Endodermal cell (in vitro differentiated cells): Measurements from ENCODE around the gene GET3. TPM values are rescaled to one million over a fixed set of nuclear protein-coding genes. Genes with fewer than 3 reads are reported as not detected.

Source experiments
- DNase-seq: peaks from one replicate; pipeline ENCODE4 v3.0.0-alpha.2; 2017
- H3K27ac ChIP-seq: 2 replicates; pipeline ENCODE4 v1.5.1; 2013; ENCODE audit warnings: mild to moderate bottlenecking, low read depth, low read length, moderate library complexity
- H3K27me3 ChIP-seq: 2 replicates; pipeline ENCODE4 v1.6.1; 2013; ENCODE audit warnings: mild to moderate bottlenecking, low read length, moderate library complexity; ENCODE audit not compliant: insufficient read depth, control insufficient read depth, poor library complexity, severe bottlenecking
- H3K36me3 ChIP-seq: 2 replicates; pipeline ENCODE4 v1.7.0; 2013; ENCODE audit warnings: mild to moderate bottlenecking, low read length, moderate library complexity; ENCODE audit not compliant: control insufficient read depth, insufficient read depth
- H3K4me1 ChIP-seq: one replicate; pipeline ENCODE4 v1.7.0; 2013; ENCODE audit warnings: low read length; ENCODE audit not compliant: control insufficient read depth, insufficient read depth
- H3K4me3 ChIP-seq: 2 replicates; pipeline ENCODE4 v1.5.1; 2013; ENCODE audit warnings: mild to moderate bottlenecking, low read length, moderate library complexity
- H3K9ac ChIP-seq: 2 replicates; pipeline ENCODE4 v1.6.1; 2013; ENCODE audit warnings: mild to moderate bottlenecking, low read length, moderate library complexity; ENCODE audit not compliant: poor library complexity, severe bottlenecking; ENCODE audit errors: extremely low read depth
- H3K9me3 ChIP-seq: 2 replicates; pipeline ENCODE4 v1.6.1; 2013; ENCODE audit warnings: mild to moderate bottlenecking, low read length, moderate library complexity; ENCODE audit not compliant: control insufficient read depth
- H3K27ac Mint-ChIP-seq: 2 replicates; pipeline ENCODE4 v1.8.0; 2020; ENCODE audit warnings: mixed read lengths
- H3K27me3 Mint-ChIP-seq: 2 replicates; pipeline ENCODE4 v1.8.0; 2021; ENCODE audit warnings: mild to moderate bottlenecking, mixed read lengths; ENCODE audit not compliant: insufficient read depth
- H3K36me3 Mint-ChIP-seq: 2 replicates; pipeline ENCODE4 v1.8.0; 2020; ENCODE audit warnings: low read depth, mixed read lengths
- H3K4me1 Mint-ChIP-seq: 2 replicates; pipeline ENCODE4 v1.8.0; 2020; ENCODE audit warnings: mixed read lengths
- H3K4me3 Mint-ChIP-seq: 2 replicates; pipeline ENCODE4 v1.8.0; 2020; ENCODE audit warnings: mild to moderate bottlenecking, moderate library complexity, mixed read lengths
- H3K9me3 Mint-ChIP-seq: 2 replicates; pipeline ENCODE4 v1.8.0; 2020; ENCODE audit warnings: mild to moderate bottlenecking, mixed read lengths
- CTCF ChIP-seq: fragments of 200-600 bp; sonication (generic); conservative IDR thresholded peaks from 2 replicates; pipeline ENCODE4 v1.5.0; 2021; ENCODE audit warnings: antibody characterized with exemption, mild to moderate bottlenecking
- WGBS, 2 experiments: methylation state at CpG; one replicate each; pipeline versions ENCODE4 v1.1.5 to v1.1.7; 2013; ENCODE audit warnings: missing lambda C conversion rate in 2 of 2, mixed read lengths in 1 of 2; ENCODE audit not compliant: insufficient coverage in 1 of 2, insufficient read length in 1 of 2; 5-methylcytosine and 5-hydroxymethylcytosine counted together
- total RNA-seq, 2 donors: library from RNA; stranded (reverse); fragmentation: NEBNext Ultra II Directional in 1 of 2; extraction: Animal tissue kit (Norgen Biotek cat#: 25700) in 1 of 2; gene quantifications; 2 replicates in 1 of 2; 3 replicates in 1 of 2; pipeline ENCODE4 v1.2.1, GENCODE V29; 2021

GET3 gene
- total RNA-seq, 2 donors from 2014 or later = 97.8 to 102 TPM

- no peaks in the 10 kb centered on the region for H3K9me3 ChIP-seq
These were observed 42.2 kb upstream of the GET3 start for GRCh38 chr19:12695096-12695495.

GRCh38 chr19:12695514-12695913 lies 41.8 kb upstream of the GET3 start:
- 91 to 92% methylated on average over 1 of the region's 1 CpG for WGBS, 2 experiments
- H3K27me3 ChIP-seq = no peaks in the 10 kb centered on the region
- DNase-seq = no peak
- no peaks in the 10 kb centered on the region for H3K9me3 Mint-ChIP-seq
- peaks cover 25% of the 10 kb centered on the region for H3K36me3 ChIP-seq
- peak overlapping the region; percentile 83 for H3K9ac ChIP-seq
- no peaks in the 10 kb centered on the region for H3K27me3 Mint-ChIP-seq
- H3K36me3 Mint-ChIP-seq = peaks cover 17% of the 10 kb centered on the region
- H3K27ac Mint-ChIP-seq = no peak overlapping the region
- no peaks in the 10 kb centered on the region for H3K9me3 ChIP-seq
- H3K4me1 ChIP-seq = no peaks in the 10 kb centered on the region
- H3K27ac ChIP-seq = no peak overlapping the region
- no peak for TF ChIP-seq CTCF
- H3K4me1 Mint-ChIP-seq = peaks cover 2% of the 10 kb centered on the region
- H3K4me3 ChIP-seq = peak overlapping the region; percentile 91
- H3K4me3 Mint-ChIP-seq = peak overlapping the region; percentile 77

More at GRCh38 chr19:12695096-12695495, 42.2 kb upstream of the GET3 start:
- DNase-seq = no peak
- peaks cover 19% of the 10 kb centered on the region for H3K36me3 Mint-ChIP-seq
- no peak overlapping the region for H3K9ac ChIP-seq
- peak overlapping the region; percentile 77 for H3K4me3 Mint-ChIP-seq
- H3K27ac ChIP-seq = no peak overlapping the region
- 82 to 100% methylated on average over 1 to 2 of the region's 2 CpGs for WGBS, 2 experiments
- no peak for TF ChIP-seq CTCF
- H3K27me3 ChIP-seq = no peaks in the 10 kb centered on the region
- H3K4me1 ChIP-seq = no peaks in the 10 kb centered on the region
- H3K4me3 ChIP-seq = peak overlapping the region; percentile 91
- H3K27me3 Mint-ChIP-seq = no peaks in the 10 kb centered on the region
- H3K9me3 Mint-ChIP-seq = no peaks in the 10 kb centered on the region
- peaks cover 21% of the 10 kb centered on the region for H3K36me3 ChIP-seq
- H3K27ac Mint-ChIP-seq = no peak overlapping the region
- H3K4me1 Mint-ChIP-seq = peaks cover 2% of the 10 kb centered on the region

GRCh38 chr19:12695997-12696365 lies 41.3 kb upstream of the GET3 start:
- H3K9me3 Mint-ChIP-seq = no peaks in the 10 kb centered on the region
- 6 to 9% methylated on average over 12 to 36 of the region's 36 CpGs for WGBS, 2 experiments
- peaks cover 21% of the 10 kb centered on the region for H3K36me3 Mint-ChIP-seq
- Histone ChIP-seq H3K9me3 (no peaks in the 10 kb centered on the region), H3K9ac (peak overlapping the region; percentile 83), H3K27ac (no peak overlapping the region), H3K4me1 (no peaks in the 10 kb centered on the region), H3K27me3 (no peaks in the 10 kb centered on the region), H3K4me3 (peak overlapping the region; percentile 91), H3K36me3 (peaks cover 29% of the 10 kb centered on the region)
- peaks cover 2% of the 10 kb centered on the region for H3K4me1 Mint-ChIP-seq
- TF ChIP-seq CTCF = no peak
- H3K27me3 Mint-ChIP-seq = no peaks in the 10 kb centered on the region
- peak overlapping the region; percentile 77 for H3K4me3 Mint-ChIP-seq
- no peak overlapping the region for H3K27ac Mint-ChIP-seq
- DNase-seq = no peak
